DOHH2 (cell line): ENCODE measurements around the gene FAM241A.

Source experiments
- CTCF ChIP-seq: fragments of 200-600 bp; sonication (generic); IDR thresholded peaks from one replicate; pipeline ENCODE4 v1.5.1; 2014; ENCODE audit warnings: antibody characterized with exemption, mild to moderate bottlenecking, low read depth, low read length; ENCODE audit not compliant: poor library complexity, severe bottlenecking
- EZH2phosphoT487 ChIP-seq: fragments of 200-600 bp; sonication (generic); IDR thresholded peaks from 2 replicates; pipeline ENCODE4 v1.6.1; 2017; ENCODE audit warnings: borderline replicate concordance, mild to moderate bottlenecking, antibody characterized with exemption, low read length, moderate library complexity, mixed read lengths

- TF ChIP-seq CTCF (no peak), EZH2phosphoT487 (no peak)
Measured at GRCh38 chr4:112142182-112142581, 3.1 kb upstream of the FAM241A start.
